ENCODE data around the gene NSL1. TPM values are rescaled to one million over a fixed set of nuclear protein-coding genes. Genes with fewer than 3 reads are reported as not detected.
A peak's percentile ranks its signal among the peaks of the same experiment; 100 is the strongest.

The NSL1 gene
- total RNA-seq, 1 experiment from 2014 or later: 45.6 TPM

DNA sequence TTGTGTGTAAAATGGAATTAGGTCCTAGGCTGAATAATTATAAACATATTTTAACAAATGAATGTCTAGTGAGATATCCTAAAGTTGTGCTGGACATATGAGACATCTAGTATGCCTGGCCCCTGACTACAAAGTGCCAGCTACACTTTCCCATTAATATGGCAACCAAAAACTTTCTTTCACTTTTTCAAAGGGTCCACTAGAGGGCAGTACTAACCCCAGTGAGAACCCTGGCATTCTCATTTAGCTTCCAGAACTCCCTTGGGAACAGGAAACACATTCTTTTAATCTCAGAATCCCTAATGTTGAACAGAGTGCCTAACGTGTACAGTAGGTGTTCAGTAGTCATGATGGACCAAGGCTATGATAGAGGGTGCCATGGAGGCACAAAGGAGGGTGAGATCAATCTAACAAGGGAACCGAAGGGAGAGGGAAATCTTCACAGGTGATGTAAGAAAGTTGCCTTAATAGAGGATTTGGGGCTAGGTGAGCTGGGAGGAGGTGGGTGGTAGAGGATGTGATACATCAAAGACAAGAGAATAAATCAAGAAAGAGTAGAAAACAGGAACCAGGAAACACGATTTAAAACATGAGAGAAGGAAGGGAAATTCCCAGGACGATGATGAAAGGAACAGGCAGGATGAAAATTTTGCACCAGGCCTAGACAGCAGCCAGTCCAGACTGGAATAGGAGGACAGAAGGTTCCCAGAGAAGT is 41.6 kb downstream of the NSL1 start:
- ChIA-PET CTCF (interaction anchor here (0.6 to 1.7 kb wide), 22 partner anchors 8 to 1545 kb away, joined by 3 to 11 read pairs (median 4); partner anchors contain the start of genes FLVCR1, NSL1, PROX1 and VASH2), POLR2A (interaction anchor here (0.8 kb wide), 2 partner anchors 41 to 108 kb away, joined by 3 to 4 read pairs; partner anchors contain the start of genes FLVCR1, NSL1 and TATDN3)
- BruUV-seq (replicated peaks): no TSS peak
- TF ChIP-seq, protein P1, sequence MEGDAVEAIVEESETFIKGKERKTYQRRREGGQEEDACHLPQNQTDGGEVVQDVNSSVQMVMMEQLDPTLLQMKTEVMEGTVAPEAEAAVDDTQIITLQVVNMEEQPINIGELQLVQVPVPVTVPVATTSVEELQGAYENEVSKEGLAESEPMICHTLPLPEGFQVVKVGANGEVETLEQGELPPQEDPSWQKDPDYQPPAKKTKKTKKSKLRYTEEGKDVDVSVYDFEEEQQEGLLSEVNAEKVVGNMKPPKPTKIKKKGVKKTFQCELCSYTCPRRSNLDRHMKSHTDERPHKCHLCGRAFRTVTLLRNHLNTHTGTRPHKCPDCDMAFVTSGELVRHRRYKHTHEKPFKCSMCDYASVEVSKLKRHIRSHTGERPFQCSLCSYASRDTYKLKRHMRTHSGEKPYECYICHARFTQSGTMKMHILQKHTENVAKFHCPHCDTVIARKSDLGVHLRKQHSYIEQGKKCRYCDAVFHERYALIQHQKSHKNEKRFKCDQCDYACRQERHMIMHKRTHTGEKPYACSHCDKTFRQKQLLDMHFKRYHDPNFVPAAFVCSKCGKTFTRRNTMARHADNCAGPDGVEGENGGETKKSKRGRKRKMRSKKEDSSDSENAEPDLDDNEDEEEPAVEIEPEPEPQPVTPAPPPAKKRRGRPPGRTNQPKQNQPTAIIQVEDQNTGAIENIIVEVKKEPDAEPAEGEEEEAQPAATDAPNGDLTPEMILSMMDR (IDR thresholded peaks at IDR 0.05; ENCODE audit: insufficient read depth in 1 of 2, low read depth in 1 of 2, low read length in 1 of 2, severe bottlenecking in 1 of 2, unreplicated experiment in 1 of 2): peak; percentile 77 to 80
- H3K27me3 ChIP-seq (replicated peaks; ENCODE audit: control insufficient read depth, insufficient read depth, low read length): no peaks in the 10 kb centered on the region
- no peaks in the 10 kb centered on the region for H3K9me3 ChIP-seq
- no peaks in the 10 kb centered on the region for H3K36me3 ChIP-seq (ENCODE audit: control insufficient read depth, insufficient read depth, low read length)
- no peaks in the 10 kb centered on the region for H3K36me3 Mint-ChIP-seq (ENCODE audit: insufficient read depth, unreplicated experiment)
- peak in 1 of 2 experiments; percentile 47 for DNase-seq
- H3K9me3 Mint-ChIP-seq (ENCODE audit: unreplicated experiment): no peaks in the 10 kb centered on the region
- H3K4me3 Mint-ChIP-seq (ENCODE audit: unreplicated experiment): no peak overlapping the region
- H3K27ac Mint-ChIP-seq (ENCODE audit: unreplicated experiment): peak overlapping the region; percentile 3
- no peaks in the 10 kb centered on the region for H3K27me3 Mint-ChIP-seq (ENCODE audit: insufficient read depth, unreplicated experiment)
- intact Hi-C loops (cut with micrococcal nuclease; ENCODE audit: unreplicated experiment): loop anchor here (1.0 kb wide), 4 partner anchors 32 to 245 kb away; no protein-coding TSS in a partner anchor
- H3K4me3 ChIP-seq (ENCODE audit: low read depth, low read length): no peak overlapping the region
- H3K4me1 Mint-ChIP-seq (ENCODE audit: low read depth, unreplicated experiment): peaks cover 8% of the 10 kb centered on the region
- H3K4me1 ChIP-seq: no peaks in the 10 kb centered on the region

DNA sequence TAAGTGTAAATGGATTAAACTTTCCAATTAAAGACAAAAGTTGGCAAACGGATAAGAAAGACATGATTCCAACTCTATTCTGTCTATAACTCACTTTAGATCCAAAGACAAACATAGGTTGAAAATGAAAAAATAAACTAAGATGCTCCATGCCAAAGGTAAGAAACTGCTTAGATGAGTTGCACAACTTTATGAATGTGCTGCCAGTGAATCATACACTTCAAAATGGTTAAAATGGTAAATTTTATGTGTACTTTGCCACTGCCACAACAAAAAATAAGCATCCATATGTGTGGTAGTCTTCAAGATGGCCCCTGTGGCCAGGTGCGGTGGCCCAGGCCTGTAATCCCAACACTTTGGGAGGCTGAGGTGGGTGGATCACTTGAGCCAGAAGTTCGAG is 45.0 kb downstream of the NSL1 start:
- CTCF ChIA-PET: no interaction called here
- intact Hi-C loops (cut with micrococcal nuclease; ENCODE audit: unreplicated experiment): no loop called here

GRCh38 chr1:212745303-212745702 is 46.3 kb downstream of the NSL1 start:
- Mint-ChIP-seq H3K36me3 (ENCODE audit: insufficient read depth, unreplicated experiment) (no peaks in the 10 kb centered on the region), H3K4me1 (ENCODE audit: low read depth, unreplicated experiment) (peaks cover 7% of the 10 kb centered on the region), H3K27me3 (ENCODE audit: insufficient read depth, unreplicated experiment) (no peaks in the 10 kb centered on the region), H3K4me3 (ENCODE audit: unreplicated experiment) (no peak overlapping the region), H3K9me3 (ENCODE audit: unreplicated experiment) (peaks cover 11% of the 10 kb centered on the region), H3K27ac (ENCODE audit: unreplicated experiment) (no peak overlapping the region)
- intact Hi-C loops (cut with micrococcal nuclease; ENCODE audit: unreplicated experiment): no loop called here
- H3K4me1 ChIP-seq: no peaks in the 10 kb centered on the region
- CTCF ChIA-PET: no interaction called here
- no peaks in the 10 kb centered on the region for H3K27me3 ChIP-seq (replicated peaks; ENCODE audit: control insufficient read depth, insufficient read depth, low read length)
- no peak overlapping the region for H3K4me3 ChIP-seq (ENCODE audit: low read depth, low read length)
- DNase-seq: no peak
- POLR2A ChIA-PET: no interaction called here
- TF ChIP-seq, protein P1 (IDR thresholded peaks at IDR 0.05; ENCODE audit: insufficient read depth in 1 of 2, low read depth in 1 of 2, low read length in 1 of 2, severe bottlenecking in 1 of 2, unreplicated experiment in 1 of 2): no peak
- BruUV-seq (replicated peaks): no TSS peak
- H3K9me3 ChIP-seq: no peaks in the 10 kb centered on the region
- H3K36me3 ChIP-seq (ENCODE audit: control insufficient read depth, insufficient read depth, low read length): no peaks in the 10 kb centered on the region

More for the DNA sequence above, 45.0 kb downstream of the NSL1 start:
- H3K27me3 Mint-ChIP-seq (ENCODE audit: insufficient read depth, unreplicated experiment): no peaks in the 10 kb centered on the region
- no peak overlapping the region for H3K27ac Mint-ChIP-seq (ENCODE audit: unreplicated experiment)
- H3K4me3 Mint-ChIP-seq (ENCODE audit: unreplicated experiment): no peak overlapping the region
- H3K9me3 ChIP-seq: no peaks in the 10 kb centered on the region
- no peaks in the 10 kb centered on the region for H3K36me3 Mint-ChIP-seq (ENCODE audit: insufficient read depth, unreplicated experiment)
- peaks cover 8% of the 10 kb centered on the region for H3K4me1 Mint-ChIP-seq (ENCODE audit: low read depth, unreplicated experiment)
- DNase-seq: no peak
- BruUV-seq (replicated peaks): no TSS peak
- TF ChIP-seq, protein P1 (IDR thresholded peaks at IDR 0.05; ENCODE audit: insufficient read depth in 1 of 2, low read depth in 1 of 2, low read length in 1 of 2, severe bottlenecking in 1 of 2, unreplicated experiment in 1 of 2): no peak
- no peaks in the 10 kb centered on the region for H3K36me3 ChIP-seq (ENCODE audit: control insufficient read depth, insufficient read depth, low read length)
- no peak overlapping the region for H3K4me3 ChIP-seq (ENCODE audit: low read depth, low read length)
- peaks cover 7% of the 10 kb centered on the region for H3K9me3 Mint-ChIP-seq (ENCODE audit: unreplicated experiment)
- no peaks in the 10 kb centered on the region for H3K4me1 ChIP-seq
- no peaks in the 10 kb centered on the region for H3K27me3 ChIP-seq (replicated peaks; ENCODE audit: control insufficient read depth, insufficient read depth, low read length)
- POLR2A ChIA-PET: no interaction called here
